ENCODE results near the gene FRMPD4.

- TF ChIP-seq ZFX (CRISPR knock-in tag; IDR thresholded peaks at IDR 0.05; ENCODE audit: low read depth) (no peak), POLR2A (IDR thresholded peaks at IDR 0.05; ENCODE audit: insufficient read depth in 1 of 2, low read depth in 2 of 2, low read length in 2 of 2) (no peak), ZBTB40 (IDR thresholded peaks at IDR 0.05) (no peak), ZBTB40 (CRISPR knock-in tag; IDR thresholded peaks at IDR 0.05) (no peak)
These were observed 410.5 kb downstream of the FRMPD4 start for GRCh38 chrX:12548746-12549145.

Data from HepG2 (cell line).